MM.1S (cell line): ENCODE measurements around the gene STX7.

Source experiments
- DNase-seq: peaks from one replicate; pipeline ENCODE4 v3.0.0-alpha.2; 2015
- H2AFZ ChIP-seq: fragments of 300-600 bp; sonication (generic); 2 replicates; pipeline ENCODE4 v1.6.0; 2016; ENCODE audit warnings: antibody characterized with exemption, low read length
- H3F3A ChIP-seq: fragments of 300-600 bp; sonication (generic); 2 replicates; pipeline ENCODE4 v1.6.1; 2016; ENCODE audit warnings: mild to moderate bottlenecking, antibody characterized with exemption, low read length, moderate library complexity, mixed read lengths; ENCODE audit not compliant: insufficient read depth
- H3K27ac ChIP-seq: fragments of 300-600 bp; sonication (generic); 2 replicates; pipeline ENCODE4 v1.5.1; 2016; ENCODE audit warnings: mild to moderate bottlenecking, low read length
- H3K27me3 ChIP-seq: fragments of 300-600 bp; sonication (generic); replicated peaks from 2 replicates; pipeline ENCODE4 v1.6.0; 2016; ENCODE audit warnings: low read length; ENCODE audit not compliant: insufficient read depth
- H3K36me3 ChIP-seq: fragments of 300-600 bp; sonication (generic); replicated peaks from 2 replicates; pipeline ENCODE4 v1.6.1; 2016; ENCODE audit warnings: mild to moderate bottlenecking, low read length, mixed read lengths; ENCODE audit not compliant: insufficient read depth
- H3K4me1 ChIP-seq: fragments of 300-600 bp; sonication (generic); 2 replicates; pipeline ENCODE4 v1.6.1; 2016; ENCODE audit warnings: low read length, mixed read lengths
- H3K4me2 ChIP-seq: fragments of 300-600 bp; sonication (generic); 2 replicates; pipeline ENCODE4 v1.6.0; 2016; ENCODE audit warnings: low read depth, low read length
- H3K4me3 ChIP-seq: fragments of 300-600 bp; sonication (generic); 2 replicates; pipeline ENCODE4 v1.5.1; 2016; ENCODE audit warnings: low read length, mixed read lengths
- H3K79me2 ChIP-seq: fragments of 300-600 bp; sonication (generic); 2 replicates; pipeline ENCODE4 v1.6.1; 2016; ENCODE audit warnings: mixed run types, low read length, mixed read lengths
- H3K9ac ChIP-seq: fragments of 300-600 bp; sonication (generic); 2 replicates; pipeline ENCODE4 v1.6.1; 2016; ENCODE audit warnings: low read length, mixed read lengths
- H3K9me2 ChIP-seq: fragments of 300-600 bp; sonication (generic); replicated peaks from 2 replicates; pipeline ENCODE4 v1.6.1; 2016; ENCODE audit warnings: mild to moderate bottlenecking, low read length, mixed read lengths; ENCODE audit not compliant: insufficient read depth
- H3K9me3 ChIP-seq: fragments of 300-600 bp; sonication (generic); replicated peaks from 2 replicates; pipeline ENCODE4 v1.6.1; 2016; ENCODE audit warnings: mild to moderate bottlenecking, low read length, mixed read lengths; ENCODE audit not compliant: insufficient read depth
- H4K20me1 ChIP-seq: fragments of 300-600 bp; sonication (generic); 2 replicates; pipeline ENCODE4 v1.6.1; 2016; ENCODE audit warnings: mild to moderate bottlenecking, low read length, moderate library complexity, mixed read lengths; ENCODE audit not compliant: insufficient read depth
- CTCF ChIP-seq: fragments of 300-600 bp; sonication (generic); IDR thresholded peaks from 2 replicates; pipeline ENCODE4 v1.5.1; 2016; ENCODE audit warnings: antibody characterized with exemption, low read length, mixed read lengths
- EZH2 ChIP-seq: fragments of 300-600 bp; sonication (generic); optimal IDR thresholded peaks from 2 replicates; pipeline ENCODE3; 2017; ENCODE audit warnings: low read depth, mild to moderate bottlenecking, antibody characterized with exemption, low read length, mixed read lengths
- EZH2phosphoT487 ChIP-seq: fragments of 300-600 bp; sonication (generic); IDR thresholded peaks from 2 replicates; pipeline ENCODE4 v1.6.1; 2018; ENCODE audit warnings: antibody characterized with exemption, low read length

Gene STX7

DNA sequence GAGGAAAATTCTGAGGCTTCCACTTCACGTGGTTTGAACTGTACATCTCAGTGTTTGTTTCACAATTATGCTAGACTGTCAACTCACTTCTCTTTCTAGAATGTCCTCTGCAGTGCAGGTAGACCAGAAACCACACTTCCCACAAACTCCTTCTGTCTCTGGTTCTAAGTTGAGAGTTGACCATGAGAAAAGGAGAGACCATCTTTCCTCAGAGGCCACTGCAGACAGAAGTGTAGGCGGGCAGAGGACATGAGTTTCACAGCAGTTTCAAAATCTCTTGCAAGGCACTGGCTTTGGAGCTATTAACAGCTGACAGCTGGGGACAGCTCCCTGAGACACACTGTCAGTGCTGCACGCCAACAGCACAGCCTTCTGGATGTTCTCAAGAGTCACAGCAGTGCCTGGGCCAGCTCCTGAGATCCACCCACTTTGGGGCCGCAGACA, 56.2 kb downstream of the STX7 start:
- H3K9me2 ChIP-seq: no peaks in the 10 kb centered on the region
- TF ChIP-seq EZH2phosphoT487 (no peak), EZH2 (no peak), CTCF (peak; percentile 54)
- no peak overlapping the region for H3K9ac ChIP-seq
- peaks cover 18% of the 10 kb centered on the region for H3K4me1 ChIP-seq
- H3K27ac ChIP-seq: peak overlapping the region; percentile 10; the same call in 1 of the 2 replicates
- no peak overlapping the region for H2AFZ ChIP-seq
- no peak overlapping the region for H3K4me3 ChIP-seq
- H4K20me1 ChIP-seq: no peaks in the 10 kb centered on the region
- no peak overlapping the region for H3K4me2 ChIP-seq
- no peaks in the 10 kb centered on the region for H3K9me3 ChIP-seq
- H3K36me3 ChIP-seq: 0 out of 2 replicates have a peak, but pooled peaks cover 2% of the 10 kb centered on the region
- no peaks in the 10 kb centered on the region for H3K27me3 ChIP-seq
- H3K79me2 ChIP-seq: no peaks in the 10 kb centered on the region
- peak; percentile 73 for DNase-seq
- peaks cover 19% of the 10 kb centered on the region; the same call in 1 of the 2 replicates for H3F3A ChIP-seq

DNA sequence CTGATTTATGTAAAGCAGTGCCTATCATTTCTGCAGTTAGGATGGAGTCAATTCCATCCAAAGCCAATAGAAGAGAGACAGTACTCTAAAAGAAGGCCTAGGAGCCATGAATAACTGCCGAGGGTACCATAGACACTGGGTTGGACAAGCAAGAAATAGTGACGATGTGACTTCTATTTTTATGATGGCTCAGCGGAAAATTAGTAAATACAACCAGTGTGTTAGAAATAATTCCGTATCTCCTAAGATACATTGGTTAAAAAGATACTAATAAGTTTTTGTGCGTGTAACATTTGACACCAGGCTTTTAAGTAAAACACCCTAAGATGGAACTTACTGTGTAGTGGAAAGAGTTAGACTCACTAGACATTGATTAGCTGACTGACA, 66.1 kb downstream of the STX7 start:
- H3K9ac ChIP-seq: no peak overlapping the region
- no peaks in the 10 kb centered on the region for H3K9me2 ChIP-seq
- H3K27me3 ChIP-seq: no peaks in the 10 kb centered on the region
- no peaks in the 10 kb centered on the region for H3K79me2 ChIP-seq
- H3K27ac ChIP-seq: no peak overlapping the region
- H3F3A ChIP-seq: no peaks in the 10 kb centered on the region
- H3K4me3 ChIP-seq: no peak overlapping the region
- no peaks in the 10 kb centered on the region for H3K36me3 ChIP-seq
- no peak for DNase-seq
- H3K4me1 ChIP-seq: no peaks in the 10 kb centered on the region
- no peak overlapping the region for H2AFZ ChIP-seq
- TF ChIP-seq EZH2phosphoT487: no peak
- no peak for TF ChIP-seq EZH2
- TF ChIP-seq CTCF: no peak
- H3K9me3 ChIP-seq: no peaks in the 10 kb centered on the region
- H4K20me1 ChIP-seq: no peaks in the 10 kb centered on the region
- H3K4me2 ChIP-seq: no peak overlapping the region

GRCh38 chr6:132446141-132446854, 66.6 kb downstream of the STX7 start:
- no peak for DNase-seq
- no peak overlapping the region for H2AFZ ChIP-seq
- H3K4me2 ChIP-seq: no peak overlapping the region
- H3K79me2 ChIP-seq: no peaks in the 10 kb centered on the region
- no peak for TF ChIP-seq EZH2phosphoT487
- TF ChIP-seq EZH2: no peak
- TF ChIP-seq CTCF: no peak
- no peaks in the 10 kb centered on the region for H4K20me1 ChIP-seq
- no peaks in the 10 kb centered on the region for H3K36me3 ChIP-seq
- no peak overlapping the region for H3K27ac ChIP-seq
- H3K9me2 ChIP-seq: no peaks in the 10 kb centered on the region
- no peaks in the 10 kb centered on the region for H3F3A ChIP-seq
- no peak overlapping the region for H3K4me3 ChIP-seq
- no peak overlapping the region for H3K9ac ChIP-seq
- no peaks in the 10 kb centered on the region for H3K9me3 ChIP-seq
- H3K27me3 ChIP-seq: no peaks in the 10 kb centered on the region
- no peaks in the 10 kb centered on the region for H3K4me1 ChIP-seq
